ENCODE data around the gene SIRT3.
A peak's percentile ranks its signal among the peaks of the same experiment; 100 is the strongest.

Gene SIRT3

GRCh38 chr11:270451-271318 lies 34.5 kb upstream of the SIRT3 start:
- DNase-seq = no peak

GRCh38 chr11:269146-269890 lies 33.2 kb upstream of the SIRT3 start:
- DNase-seq = peak; percentile 98

- peak; percentile 95 for DNase-seq
Observed at GRCh38 chr11:268716-269145, 32.6 kb upstream of the SIRT3 start.

DNA sequence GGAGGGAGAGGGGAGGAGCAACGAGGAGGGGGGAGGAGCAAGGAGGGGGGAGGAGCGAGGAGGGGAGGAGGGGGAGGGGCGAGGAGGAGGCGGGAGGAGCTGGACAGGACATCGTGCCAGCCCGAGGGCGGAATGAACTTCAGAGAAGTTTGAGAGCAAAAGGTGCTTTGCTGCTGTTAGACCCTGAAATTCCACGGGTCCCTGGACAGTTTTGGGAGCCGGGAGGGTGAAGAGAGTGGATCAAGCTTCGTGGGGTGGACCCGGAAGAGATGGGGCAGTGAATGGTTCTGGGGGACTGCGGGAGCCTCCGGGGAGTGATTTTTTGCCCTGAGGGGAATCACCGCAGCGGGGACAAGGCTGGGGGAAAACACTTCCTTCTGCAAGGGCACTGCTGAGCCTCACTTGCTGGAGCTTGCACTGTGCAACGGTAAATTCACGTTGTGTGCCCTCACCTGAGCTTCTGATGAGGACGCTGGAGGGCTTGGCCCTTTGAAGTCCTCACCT lies 31.4 kb upstream of the SIRT3 start:
- DNase-seq = peak; percentile 48

DNA sequence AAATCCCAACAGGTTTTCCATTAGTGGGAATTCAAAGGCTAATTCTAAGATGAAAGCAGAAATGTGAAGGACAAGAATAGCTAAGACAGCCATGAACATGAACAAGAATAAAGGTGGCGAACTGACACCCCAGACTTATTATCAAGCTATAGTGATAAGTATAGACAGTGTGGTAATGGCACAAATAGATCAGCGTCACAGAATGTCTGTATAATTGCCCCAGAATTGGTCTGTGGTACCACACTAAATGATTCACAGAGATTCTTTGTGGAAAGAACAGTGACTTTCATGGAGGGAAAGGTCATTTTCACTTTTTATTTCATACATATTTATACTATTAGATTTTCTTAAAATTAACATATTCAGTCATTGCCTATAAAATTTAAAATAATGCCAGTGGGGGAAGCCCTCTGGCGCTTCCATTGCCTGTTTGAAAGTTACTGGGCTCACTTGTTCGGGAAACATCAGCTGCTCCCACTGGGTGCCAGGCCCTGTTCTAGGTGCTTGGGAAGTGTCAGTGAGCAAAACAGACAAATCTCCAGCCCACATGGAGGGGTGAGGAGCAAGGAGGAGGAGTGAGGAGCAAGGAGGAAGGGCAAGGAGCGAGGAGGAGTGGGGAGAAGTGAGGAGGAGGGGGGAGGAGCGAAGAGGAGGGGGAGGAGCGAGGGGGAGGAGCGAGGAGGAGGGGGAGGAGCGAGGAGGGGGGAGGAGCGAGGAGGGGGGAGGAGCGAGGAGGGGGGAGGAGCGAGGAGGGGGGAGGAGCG lies 30.7 kb upstream of the SIRT3 start:
- DNase-seq = peak; percentile 41

GRCh38 chr11:261624-262023 lies 25.5 kb upstream of the SIRT3 start:
- DNase-seq = no peak

DNA sequence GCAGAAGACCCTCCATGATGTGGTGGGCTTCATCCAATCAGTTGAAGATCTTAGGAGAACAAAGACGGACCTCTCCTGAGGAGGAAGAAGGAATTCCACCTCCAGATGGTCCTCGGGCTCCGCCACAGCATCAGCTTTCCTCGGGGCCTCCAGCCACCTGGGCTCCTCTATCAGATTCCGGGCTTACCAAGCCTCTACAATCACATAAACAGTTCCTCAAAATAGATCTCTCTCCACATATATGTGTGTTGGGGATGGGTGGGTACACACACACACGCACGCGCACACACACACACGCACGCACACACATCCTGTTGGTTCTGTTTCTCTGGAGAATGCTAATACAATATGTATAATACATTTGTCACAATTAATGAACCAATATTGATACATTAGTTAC lies 23.3 kb upstream of the SIRT3 start:
- no peak for DNase-seq

GRCh38 chr11:257766-258493 lies 21.8 kb upstream of the SIRT3 start:
- DNase-seq = no peak

DNA sequence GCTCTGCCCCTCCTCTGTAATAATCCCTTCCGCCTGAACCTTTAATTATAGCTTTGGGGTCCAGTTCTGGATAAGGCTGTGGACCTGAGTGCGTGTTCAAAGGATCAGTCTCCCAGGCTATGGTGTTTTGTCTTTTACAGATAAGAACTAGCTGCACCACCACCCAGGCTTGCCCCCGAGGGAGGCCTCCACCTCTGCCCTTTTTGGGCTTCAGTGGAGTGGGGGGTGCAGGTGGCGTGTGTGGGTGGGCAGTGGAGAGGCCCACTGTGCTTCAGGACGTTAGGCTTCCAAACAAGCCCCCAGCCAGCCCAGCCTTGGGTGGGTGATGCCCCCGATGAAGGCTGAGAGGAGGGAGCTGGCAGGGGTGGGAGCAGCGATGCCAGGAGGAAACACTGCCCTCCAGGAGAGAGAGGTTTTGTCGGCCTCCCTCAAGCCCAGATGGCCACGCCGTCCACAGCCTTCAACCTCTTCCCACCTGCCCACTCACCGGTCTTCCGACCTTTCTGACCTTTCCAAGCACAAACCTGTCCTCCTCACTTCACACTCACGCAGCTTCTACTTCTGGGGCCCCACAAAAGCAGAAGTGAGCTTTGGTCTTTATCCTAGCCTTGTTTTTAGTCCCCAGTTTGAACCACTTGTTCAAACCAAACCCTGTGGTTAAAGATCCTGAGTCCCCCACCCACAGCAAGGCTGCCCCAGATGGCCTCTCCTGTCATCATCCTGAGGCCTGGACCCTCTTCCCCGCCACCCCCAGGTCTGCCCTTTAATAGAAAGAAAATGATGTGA lies 21.0 kb upstream of the SIRT3 start:
- DNase-seq = peak; percentile 80

DNA sequence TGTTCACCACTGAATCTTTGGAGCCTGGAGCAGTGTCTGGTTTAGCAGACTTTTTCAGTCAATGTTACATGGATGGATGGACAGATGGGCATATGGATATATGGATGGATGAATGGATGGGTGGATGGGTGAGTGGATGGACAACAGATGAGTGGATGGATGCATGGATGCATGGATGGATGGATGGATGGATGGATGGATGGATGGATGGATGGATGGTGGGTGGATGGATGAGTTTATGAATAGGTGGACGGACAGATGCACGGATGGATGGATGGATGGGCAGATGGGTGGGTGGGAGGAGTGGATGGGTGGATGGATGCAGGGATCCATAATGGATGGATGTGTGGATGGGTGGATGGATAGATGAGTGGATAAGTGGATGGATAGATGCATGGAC lies 19.7 kb upstream of the SIRT3 start:
- DNase-seq = no peak

DNA sequence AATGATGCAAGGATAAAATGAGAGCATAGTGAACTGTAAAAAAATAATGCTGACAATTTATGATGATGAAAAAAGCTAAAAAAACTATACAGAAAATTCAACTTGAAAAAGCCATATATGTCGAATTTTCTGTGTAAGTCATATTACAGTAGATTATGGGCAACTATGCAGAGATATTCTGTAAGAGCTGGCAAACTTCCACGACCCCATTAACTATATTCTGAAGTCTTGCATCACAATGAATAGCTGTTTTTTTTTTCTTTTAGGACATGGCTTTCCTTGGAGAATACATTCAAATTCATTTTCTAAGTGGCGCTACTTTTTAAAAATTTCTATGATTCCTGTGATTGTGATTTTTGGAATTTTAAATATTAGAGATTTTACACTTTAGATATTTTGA lies 19.0 kb upstream of the SIRT3 start:
- no peak for DNase-seq

DNA sequence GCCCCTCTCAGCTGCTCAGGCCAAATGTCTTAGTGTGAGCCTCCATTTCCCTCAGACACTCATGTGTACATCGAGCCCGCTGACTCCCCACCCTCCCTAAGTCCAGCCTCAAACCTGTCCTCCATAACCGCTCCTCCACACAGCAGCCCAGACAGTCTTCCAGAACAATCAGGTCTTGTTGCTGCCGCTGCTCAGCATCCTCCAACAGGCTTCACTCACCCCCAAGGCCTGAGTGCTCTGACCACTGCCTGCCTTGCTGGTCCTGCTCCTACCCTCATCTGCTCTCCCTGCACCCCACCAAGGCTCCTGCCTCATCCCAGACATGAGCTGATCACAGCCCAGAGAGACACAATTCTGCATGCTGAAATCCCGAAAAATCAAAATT lies 17.7 kb upstream of the SIRT3 start:
- no peak for DNase-seq

DNA sequence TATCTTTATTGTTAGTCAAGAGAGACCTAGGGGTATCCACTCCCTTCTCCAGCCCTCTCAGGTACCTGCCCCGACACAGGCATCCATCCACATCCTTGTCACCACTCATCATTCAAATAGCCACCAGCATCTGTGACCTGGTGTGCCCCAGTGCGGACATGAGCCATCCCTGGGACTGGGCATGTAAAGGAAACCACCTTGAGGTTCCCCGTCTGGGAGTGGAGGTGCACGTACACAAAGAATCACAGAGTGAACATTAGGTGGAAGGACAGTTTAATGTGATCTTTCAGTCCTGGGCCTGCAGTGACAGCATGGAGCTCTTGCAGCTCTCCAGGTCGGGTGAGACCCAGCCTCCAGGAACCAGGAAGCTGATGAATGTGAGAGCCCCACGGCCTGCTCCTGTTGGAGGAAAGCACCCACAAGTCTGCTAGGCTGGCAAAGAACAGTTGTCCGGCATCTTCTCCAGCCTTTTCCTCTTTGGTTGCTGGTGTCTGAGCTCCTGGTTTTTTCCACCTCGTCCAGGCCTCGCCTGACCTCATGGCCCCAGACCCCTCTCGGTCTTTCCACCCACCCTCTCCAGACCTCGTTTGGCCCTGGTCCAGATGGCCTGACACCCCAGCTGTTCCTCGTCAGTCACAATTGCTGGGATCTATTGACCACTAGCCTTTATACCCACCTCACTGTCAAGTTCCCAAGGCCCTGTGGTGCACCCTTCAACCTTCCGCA lies 17.2 kb upstream of the SIRT3 start:
- DNase-seq = no peak

DNA sequence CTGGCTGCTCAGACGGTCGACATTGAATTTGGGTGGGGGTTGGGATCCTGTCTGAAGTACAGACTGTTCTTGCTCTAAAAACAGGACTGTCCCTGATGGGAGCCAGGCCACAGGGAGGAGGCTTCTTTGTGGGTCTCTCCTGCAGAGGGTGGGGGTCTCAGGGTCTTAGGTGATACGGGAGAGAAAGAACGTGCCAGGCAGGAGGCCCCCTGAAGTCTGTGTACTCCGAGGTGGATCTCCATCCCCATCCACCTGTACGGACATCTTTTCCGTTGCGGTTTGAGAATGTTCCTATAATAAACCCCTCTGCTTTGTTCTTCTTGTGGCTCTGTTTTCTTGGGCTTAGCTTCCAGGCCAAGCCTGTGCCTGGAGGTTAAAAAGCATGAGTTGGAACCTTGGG lies 16.5 kb upstream of the SIRT3 start:
- no peak for DNase-seq

DNA sequence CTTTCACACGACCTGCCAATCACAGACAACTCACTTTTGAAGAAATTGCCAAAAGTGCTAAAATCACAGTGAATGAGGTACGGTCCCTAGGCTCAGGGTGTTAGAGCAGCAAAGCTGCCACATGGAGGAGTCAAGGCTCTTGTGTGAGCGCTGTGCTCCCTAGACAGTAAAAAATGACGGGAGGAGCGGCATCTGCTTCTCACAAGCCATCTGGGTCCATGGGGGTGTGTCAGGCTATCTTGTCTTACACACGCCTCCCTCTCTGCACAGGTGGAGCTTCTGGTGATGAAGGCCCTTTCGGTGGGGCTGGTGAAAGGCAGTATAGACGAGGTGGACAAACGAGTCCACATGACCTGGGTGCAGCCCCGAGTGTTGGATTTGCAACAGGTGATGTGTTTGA lies 15.4 kb upstream of the SIRT3 start:
- no peak for DNase-seq

DNA sequence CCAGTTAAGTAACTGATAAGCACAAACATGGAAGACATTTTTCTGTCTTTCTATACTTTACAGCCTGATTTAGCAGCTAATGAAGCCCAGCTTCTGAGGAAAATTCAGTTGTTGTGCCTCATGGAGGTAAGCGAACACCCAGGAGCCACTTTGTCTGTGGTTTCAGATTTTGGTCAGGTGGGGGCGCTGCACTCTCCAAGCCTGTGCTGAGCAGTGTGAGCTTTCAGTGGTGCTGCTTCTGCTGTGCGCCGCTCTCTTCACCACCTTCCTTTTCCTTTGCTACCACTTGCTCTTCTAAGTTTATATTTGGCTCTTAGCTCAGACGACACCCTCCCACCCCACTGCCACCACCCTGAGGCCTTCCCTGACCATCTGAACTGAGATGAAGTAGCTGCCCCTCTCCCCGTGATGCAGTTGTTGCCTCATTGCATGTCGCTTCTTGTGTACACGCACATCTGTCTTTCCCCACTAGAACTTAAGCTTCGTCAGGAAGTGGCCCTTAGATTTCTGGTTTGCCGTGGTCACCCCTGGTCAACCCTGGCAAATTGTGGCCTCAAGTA lies 14.7 kb upstream of the SIRT3 start:
- DNase-seq = peak; percentile 42

GRCh38 chr11:250274-250673 lies 14.1 kb upstream of the SIRT3 start:
- DNase-seq = no peak

DNA sequence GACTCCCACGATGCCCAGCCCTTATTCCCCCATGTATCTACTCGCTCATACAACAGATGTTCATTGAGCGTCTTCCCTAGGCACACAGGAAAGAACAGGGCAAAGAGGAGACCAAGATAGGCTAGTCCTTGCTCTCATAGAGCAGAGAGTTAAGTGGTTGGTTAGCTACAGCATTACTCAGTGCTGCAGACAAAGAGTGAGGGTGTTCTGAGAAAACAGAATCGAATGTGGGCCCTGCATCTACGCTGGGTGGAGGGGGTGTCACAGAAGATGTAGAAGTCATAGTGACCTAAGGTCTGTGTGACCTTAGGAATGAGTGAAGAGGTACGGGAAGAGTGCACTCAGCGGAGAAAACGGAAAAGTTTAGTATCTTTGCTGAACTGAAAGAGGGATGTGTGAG lies 12.9 kb upstream of the SIRT3 start:
- DNase-seq = no peak

GRCh38 chr11:244376-244775 lies 8.2 kb upstream of the SIRT3 start:
- no peak for DNase-seq

DNA sequence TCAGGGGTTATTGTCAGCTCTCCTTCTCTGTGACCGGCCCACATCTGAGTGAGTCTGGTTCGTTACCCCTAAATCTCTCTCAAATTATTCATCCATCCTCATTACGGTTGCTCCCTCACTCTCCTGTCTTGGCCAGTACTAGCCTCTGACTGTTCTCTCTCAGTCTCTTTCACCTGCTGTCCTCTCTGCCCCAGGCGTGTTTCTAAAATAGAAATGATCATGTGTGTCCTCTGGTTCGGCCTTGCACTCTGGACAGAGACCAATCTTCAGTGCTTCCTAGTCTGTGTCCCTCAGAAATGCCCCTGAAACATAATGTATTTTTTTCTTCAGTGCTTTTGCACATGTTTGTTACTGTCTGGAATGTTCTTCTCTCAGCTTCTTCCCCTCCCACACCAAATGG lies 5.5 kb upstream of the SIRT3 start:
- no peak for DNase-seq

GRCh38 chr11:240315-240714 lies 4.2 kb upstream of the SIRT3 start:
- no peak for DNase-seq

Measured in MV-4-11 (cell line).